A673 (cell line): ENCODE results near the gene GABRR2.

Experiments
- CTCF ChIP-seq: fragments of 300-800, 200-600 bp; sonication (generic); conservative IDR thresholded peaks from 2 replicates; pipeline ENCODE4 v1.5.1; 2017; ENCODE audit warnings: low read depth, mild to moderate bottlenecking, antibody characterized with exemption, low read length, moderate library complexity, mixed read lengths
- EZH2 ChIP-seq: fragments of 200-600 bp; sonication (generic); IDR thresholded peaks from 2 replicates; pipeline ENCODE4 v1.6.1; 2017; ENCODE audit warnings: borderline replicate concordance, low read depth, mild to moderate bottlenecking, mixed read lengths, antibody characterized with exemption, low read length; ENCODE audit not compliant: poor library complexity, severe bottlenecking

DNA sequence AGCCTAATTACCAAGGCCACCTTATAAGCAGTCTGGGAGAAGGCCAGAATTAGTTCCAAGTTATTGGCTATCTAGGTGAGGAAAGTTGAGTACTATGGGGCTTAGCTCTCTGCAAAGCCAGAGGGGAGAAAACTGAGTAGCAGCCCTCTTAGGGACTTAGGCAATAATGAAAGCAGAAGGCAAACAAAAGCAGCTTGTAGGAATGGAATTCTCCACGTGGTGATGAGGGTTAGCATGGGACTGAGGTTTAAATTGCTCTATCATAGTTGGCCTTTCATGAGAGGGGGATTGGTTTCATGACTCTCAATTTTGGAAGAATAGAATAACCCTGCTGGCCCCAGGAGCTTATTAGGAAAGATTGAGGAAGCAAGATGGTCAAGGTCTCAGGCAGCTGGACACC lies 44.5 kb upstream of the GABRR2 start:
- TF ChIP-seq CTCF (no peak), EZH2 (no peak)
